ENCODE data around the gene SKIDA1. TPM values are rescaled to one million over a fixed set of nuclear protein-coding genes. Genes with fewer than 3 reads are reported as not detected.

SKIDA1 gene
- total and polyA plus RNA-seq, 2 of the 4 experiments (the other 2 are of a cell fraction) = 0.36 to 0.72 TPM

GRCh38 chr10:21519941-21520436 is 5.5 kb downstream of the SKIDA1 start:
- Histone ChIP-seq H3K36me3 (ENCODE audit: control insufficient read depth, insufficient read depth, low read length) (no peaks in the 10 kb centered on the region), H3K14ac (replicated peaks; ENCODE audit: low read depth, low read length) (peak overlapping the region; percentile 92), H3K79me1 (ENCODE audit: low read depth in 1 of 2, low read length in 2 of 2) (peaks cover 0 to 6% of the 10 kb centered on the region in 2 experiments; a peak in 1 of 4 replicates), H3K23ac (ENCODE audit: low read depth, low read length) (peak overlapping the region; percentile 91), H2AK9ac (replicated peaks; ENCODE audit: low read depth, low read length, poor library complexity) (no peak overlapping the region), H4K8ac (ENCODE audit: low read depth in 2 of 2, low read length in 2 of 2) (peak overlapping the region; percentile 27 to 83), H3K27ac (ENCODE audit: insufficient read depth, low read length) (peak overlapping the region; percentile 88), H3K9ac (ENCODE audit: low read depth, low read length) (peak overlapping the region; percentile 58), H4K91ac (ENCODE audit: insufficient read depth, low read depth, low read length) (peak overlapping the region; percentile 53), H4K5ac (ENCODE audit: low read depth, low read length) (peak overlapping the region; percentile 97), H3K4me1 (ENCODE audit: control insufficient read depth, insufficient read depth, low read length) (peaks cover 4% of the 10 kb centered on the region), H2AFZ (replicated peaks; ENCODE audit: low read length, poor library complexity) (peak overlapping the region; percentile 78), H2BK5ac (ENCODE audit: low read depth, low read length, poor library complexity, severe bottlenecking) (peak overlapping the region; percentile 95), H3K27me3 (ENCODE audit: control insufficient read depth, insufficient read depth, low read length) (no peaks in the 10 kb centered on the region), H3K4me2 (ENCODE audit: low read depth, low read length) (peak overlapping the region; percentile 98), H3K4ac (ENCODE audit: low read depth, low read length) (peak overlapping the region; percentile 73; the same call in 1 of the 2 replicates), H2BK15ac (ENCODE audit: low read depth, low read length) (0 out of 3 replicates have a peak overlapping the region, but pooled peaks have one; percentile 3), H2AK5ac (ENCODE audit: low read depth, low read length) (no peak overlapping the region; the same call in 1 of the 2 replicates), H3K18ac (ENCODE audit: low read depth, low read length) (peak overlapping the region; percentile 94), H2BK120ac (ENCODE audit: low read depth, low read length) (peak overlapping the region; percentile 80), H2BK20ac (ENCODE audit: low read depth, low read length) (peak overlapping the region; percentile 11; the same call in 1 of the 2 replicates), H3K9me1 (ENCODE audit: insufficient read depth, low read length) (0 out of 2 replicates have a peak, but pooled peaks cover 3% of the 10 kb centered on the region), H4K20me1 (ENCODE audit: insufficient read depth, low read length) (no peaks in the 10 kb centered on the region), H3K9me3 (ENCODE audit: control insufficient read depth, insufficient read depth, low read length) (no peaks in the 10 kb centered on the region), H3K4me3 (ENCODE audit: insufficient read depth, low read depth, low read length) (peak overlapping the region; percentile 95), H3K56ac (ENCODE audit: extremely low read depth, insufficient read depth, low read length) (peak overlapping the region; percentile 35)
- no TSS peak for BruUV-seq (replicated peaks)
- DNase-seq (peak; percentile 84), ATAC-seq (ENCODE audit: low read depth) (peak; percentile 10; the same call in 1 of the 2 replicates)
- ChIA-PET CTCF (interaction anchor here (0.8 to 1.0 kb wide), 2 partner anchors 24 to 97 kb away, joined by 4 to 5 read pairs; no protein-coding TSS in a partner anchor), POLR2A (ENCODE audit: unreplicated experiment) (no interaction called here)
- no peak for TF ChIP-seq RCOR1 (IDR thresholded peaks at IDR 0.05; ENCODE audit: insufficient replicate concordance, low read length)
- TF ChIP-seq CTCF (conservative IDR thresholded peaks at IDR 0.05; ENCODE audit: low read depth, low read length) = no peak
- TF ChIP-seq ELK1 (IDR thresholded peaks at IDR 0.05; ENCODE audit: borderline replicate concordance, low read depth, low read length) = no peak
- TF ChIP-seq BHLHE40 (IDR thresholded peaks at IDR 0.05; ENCODE audit: low read depth, low read length) = no peak
- peak; percentile 27; the same call in 1 of the 2 replicates for TF ChIP-seq NFE2L2 (IDR thresholded peaks at IDR 0.05; ENCODE audit: low read depth, low read length)
- dilution Hi-C loops (cut with HindIII; ENCODE audit: low sequenced_read_pairs, unreplicated experiment) (no loop called here), intact Hi-C loops (cut with micrococcal nuclease) (loop anchor here (5.0 to 10.0 kb wide), 3 partner anchors 212 to 443 kb away; no protein-coding TSS in a partner anchor), in situ Hi-C loops (cut with MboI; ENCODE audit: low sequenced_read_pairs) (loop anchor here (25.0 kb wide), 3 partner anchors 792 to 1092 kb away; partner anchors contain the start of genes BMI1 and COMMD3)
- 0% methylated on average over 2 of the region's 12 CpGs; no CpG with 5 or more reads in 1 of the 2 experiments for WGBS, 2 experiments (ENCODE audit: extremely low coverage in 2 of 2, insufficient read length in 1 of 2)
